A673 (cell line): ENCODE results near the gene TCIRG1. TPM values are rescaled to one million over a fixed set of nuclear protein-coding genes. Genes with fewer than 3 reads are reported as not detected.

ENCODE experiments used
- BruUV-seq: library from RNA; stranded (reverse); fragments of 400-500 nt; replicated peaks from 2 replicates; lab custom pipeline; 2021; lab: Mats Ljungman, UMichigan
- CTCF ChIA-PET: fragments of 300-600 bp; sonication (Branson Sonifier 250); formaldehyde crosslinking; loops from one replicate; lab custom pipeline; 2022; ENCODE audit warnings: antibody characterized with exemption; lab: Charles Lee
- POLR2A ChIA-PET: fragments of 300-600 bp; sonication (Branson Sonifier 250); formaldehyde crosslinking; loops from one replicate; lab custom pipeline; 2022; ENCODE audit warnings: antibody characterized with exemption; ENCODE audit not compliant: low non-redundant PET; lab: Charles Lee
- DNase-seq: peaks from one replicate; pipeline ENCODE4 v3.0.0-alpha.2; 2015; ENCODE audit warnings: low spot score
- H3K27ac ChIP-seq: fragments of 200-600 bp; sonication (generic); 2 replicates; pipeline ENCODE4 v1.5.1; 2016; ENCODE audit warnings: mixed run types, low read depth, mild to moderate bottlenecking, mixed read lengths, antibody characterized with exemption, low read length; ENCODE audit not compliant: poor library complexity, severe bottlenecking
- H3K27me3 ChIP-seq: fragments of 200-600 bp; sonication (generic); replicated peaks from 2 replicates; pipeline ENCODE4 v1.6.1; 2017; ENCODE audit warnings: mixed run types, low read depth, mild to moderate bottlenecking, mixed read lengths, antibody characterized with exemption, low read length; ENCODE audit not compliant: insufficient read depth, poor library complexity
- H3K36me3 ChIP-seq: fragments of 200-600 bp; sonication (generic); 2 replicates; pipeline ENCODE4 v1.6.1; 2016; ENCODE audit warnings: mixed run types, mild to moderate bottlenecking, mixed read lengths, antibody characterized with exemption, low read length; ENCODE audit not compliant: insufficient read depth, poor library complexity, severe bottlenecking
- H3K4me1 ChIP-seq: fragments of 200-600 bp; sonication (generic); 2 replicates; pipeline ENCODE4 v1.6.1; 2017; ENCODE audit warnings: mixed run types, mild to moderate bottlenecking, mixed read lengths, antibody characterized with exemption, low read length; ENCODE audit not compliant: insufficient read depth, poor library complexity, severe bottlenecking
- H3K4me3 ChIP-seq: fragments of 200-600 bp; sonication (generic); 2 replicates; pipeline ENCODE4 v1.5.1; 2016; ENCODE audit warnings: low read depth, mixed run types, mild to moderate bottlenecking, mixed read lengths, low read length; ENCODE audit not compliant: poor library complexity, severe bottlenecking
- H3K9me3 ChIP-seq: fragments of 200-600 bp; sonication (generic); 2 replicates; pipeline ENCODE4 v1.6.1; 2016; ENCODE audit warnings: mixed run types, low read depth, mild to moderate bottlenecking, mixed read lengths, antibody characterized with exemption, low read length; ENCODE audit not compliant: poor library complexity, severe bottlenecking
- EZH2 ChIP-seq: fragments of 200-600 bp; sonication (generic); IDR thresholded peaks from 2 replicates; pipeline ENCODE4 v1.6.1; 2017; ENCODE audit warnings: borderline replicate concordance, low read depth, mild to moderate bottlenecking, mixed read lengths, antibody characterized with exemption, low read length; ENCODE audit not compliant: poor library complexity, severe bottlenecking
- intact Hi-C: fragments of 100-400 bp; cut with micrococcal nuclease; formaldehyde crosslinking; loops from one replicate; pipeline ENCODE4 v1.10.0; 2022; ENCODE audit not compliant: unreplicated experiment
- total RNA-seq: library from RNA; stranded (reverse); gene quantifications from 2 replicates; pipeline ENCODE4 v1.2.3, GENCODE V29; 2021
- TF ChIP-seq, protein P1 (sequence below): fragments of 300-800, 200-600 bp; sonication (generic); conservative IDR thresholded peaks from 2 replicates; pipeline ENCODE4 v1.5.1; 2017; ENCODE audit warnings: low read depth, mild to moderate bottlenecking, antibody characterized with exemption, low read length, moderate library complexity, mixed read lengths

TCIRG1 gene
- total RNA-seq, 1 experiment from 2014 or later, result 15.0 TPM

DNA sequence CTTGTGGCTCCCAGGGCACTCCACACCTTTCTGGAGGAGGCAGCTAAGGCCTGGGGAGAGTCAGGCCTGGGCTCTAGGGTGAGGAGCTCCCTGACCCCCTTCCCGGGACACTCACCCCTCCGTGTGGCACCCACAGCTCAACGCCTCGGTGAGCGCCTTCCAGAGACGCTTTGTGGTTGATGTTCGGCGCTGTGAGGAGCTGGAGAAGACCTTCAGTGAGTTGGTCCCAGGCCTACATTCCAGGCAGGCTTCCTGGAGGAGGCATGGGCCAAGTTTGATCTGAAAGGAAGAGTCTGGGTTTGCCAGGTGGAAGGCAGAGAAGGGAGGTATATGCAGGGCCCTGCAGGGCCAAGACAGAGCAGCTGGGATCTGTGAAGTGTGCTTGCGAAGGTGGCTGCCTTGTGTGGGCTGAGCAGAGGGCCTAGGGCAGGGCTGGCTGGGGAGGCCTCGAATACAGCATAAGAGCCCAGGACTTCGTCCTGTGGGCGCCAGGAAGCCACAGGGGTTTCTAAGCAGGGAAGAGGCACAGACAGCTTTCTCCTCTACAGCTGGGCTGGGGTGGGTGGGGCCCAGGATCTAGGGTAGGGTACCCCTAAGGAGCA is 2.9 kb downstream of the TCIRG1 start:
- DNase-seq, result no peak
- Histone ChIP-seq H3K27me3 (no peaks in the 10 kb centered on the region), H3K4me1 (peaks cover 26% of the 10 kb centered on the region), H3K9me3 (no peaks in the 10 kb centered on the region), H3K4me3 (no peak overlapping the region), H3K36me3 (no peaks in the 10 kb centered on the region), H3K27ac (no peak overlapping the region)
- intact Hi-C loops, result no loop called here
- POLR2A ChIA-PET, result no interaction called here
- BruUV-seq, result no TSS peak
- CTCF ChIA-PET, result interaction anchor here (0.6 kb wide), 1 partner anchor 194 kb away, joined by 7 read pairs; no protein-coding TSS in a partner anchor
- no peak for TF ChIP-seq EZH2
- TF ChIP-seq, protein P1, sequence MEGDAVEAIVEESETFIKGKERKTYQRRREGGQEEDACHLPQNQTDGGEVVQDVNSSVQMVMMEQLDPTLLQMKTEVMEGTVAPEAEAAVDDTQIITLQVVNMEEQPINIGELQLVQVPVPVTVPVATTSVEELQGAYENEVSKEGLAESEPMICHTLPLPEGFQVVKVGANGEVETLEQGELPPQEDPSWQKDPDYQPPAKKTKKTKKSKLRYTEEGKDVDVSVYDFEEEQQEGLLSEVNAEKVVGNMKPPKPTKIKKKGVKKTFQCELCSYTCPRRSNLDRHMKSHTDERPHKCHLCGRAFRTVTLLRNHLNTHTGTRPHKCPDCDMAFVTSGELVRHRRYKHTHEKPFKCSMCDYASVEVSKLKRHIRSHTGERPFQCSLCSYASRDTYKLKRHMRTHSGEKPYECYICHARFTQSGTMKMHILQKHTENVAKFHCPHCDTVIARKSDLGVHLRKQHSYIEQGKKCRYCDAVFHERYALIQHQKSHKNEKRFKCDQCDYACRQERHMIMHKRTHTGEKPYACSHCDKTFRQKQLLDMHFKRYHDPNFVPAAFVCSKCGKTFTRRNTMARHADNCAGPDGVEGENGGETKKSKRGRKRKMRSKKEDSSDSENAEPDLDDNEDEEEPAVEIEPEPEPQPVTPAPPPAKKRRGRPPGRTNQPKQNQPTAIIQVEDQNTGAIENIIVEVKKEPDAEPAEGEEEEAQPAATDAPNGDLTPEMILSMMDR, result no peak

DNA sequence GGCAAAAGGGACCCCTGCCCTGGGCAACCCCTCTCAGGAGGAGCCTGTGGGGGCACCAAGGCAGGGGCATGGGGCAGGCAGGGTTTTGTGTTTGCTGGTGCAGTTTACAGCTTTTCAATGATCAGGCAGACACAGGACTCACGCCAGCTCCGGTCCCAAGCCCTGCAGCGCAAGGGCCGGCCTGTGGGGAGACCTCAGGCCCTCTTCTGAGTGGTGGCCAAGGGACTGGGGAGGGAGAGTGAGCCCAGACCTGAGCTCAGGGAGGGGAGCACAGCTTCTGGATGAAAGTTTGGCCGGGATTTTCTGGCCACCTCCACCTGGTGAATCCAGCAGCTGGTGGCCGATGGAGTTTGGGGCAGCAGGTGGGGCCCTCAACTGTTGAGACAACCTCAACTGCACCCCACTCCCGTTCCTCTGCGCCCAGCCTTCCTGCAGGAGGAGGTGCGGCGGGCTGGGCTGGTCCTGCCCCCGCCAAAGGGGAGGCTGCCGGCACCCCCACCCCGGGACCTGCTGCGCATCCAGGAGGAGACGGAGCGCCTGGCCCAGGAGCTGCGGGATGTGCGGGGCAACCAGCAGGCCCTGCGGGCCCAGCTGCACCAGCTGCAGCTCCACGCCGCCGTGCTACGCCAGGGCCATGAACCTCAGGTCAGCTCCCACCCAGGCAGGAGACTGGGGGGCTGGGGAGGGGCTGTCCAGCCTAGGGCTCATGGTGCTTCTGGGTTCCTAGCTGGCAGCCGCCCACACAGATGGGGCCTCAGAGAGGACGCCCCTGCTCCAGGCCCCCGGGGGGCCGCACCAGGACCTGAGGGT is 3.6 kb downstream of the TCIRG1 start:
- no peak for DNase-seq
- BruUV-seq, result no TSS peak
- Histone ChIP-seq H3K36me3 (no peaks in the 10 kb centered on the region), H3K9me3 (no peaks in the 10 kb centered on the region), H3K4me1 (peaks cover 26% of the 10 kb centered on the region), H3K4me3 (no peak overlapping the region), H3K27ac (no peak overlapping the region), H3K27me3 (no peaks in the 10 kb centered on the region)
- POLR2A ChIA-PET, result no interaction called here
- CTCF ChIA-PET, result interaction anchor here (0.5 to 0.6 kb wide), 2 partner anchors 167 to 195 kb away, joined by 3 to 7 read pairs; no protein-coding TSS in a partner anchor
- no peak for TF ChIP-seq EZH2
- TF ChIP-seq, protein P1, result no peak
- intact Hi-C loops, result no loop called here

DNA sequence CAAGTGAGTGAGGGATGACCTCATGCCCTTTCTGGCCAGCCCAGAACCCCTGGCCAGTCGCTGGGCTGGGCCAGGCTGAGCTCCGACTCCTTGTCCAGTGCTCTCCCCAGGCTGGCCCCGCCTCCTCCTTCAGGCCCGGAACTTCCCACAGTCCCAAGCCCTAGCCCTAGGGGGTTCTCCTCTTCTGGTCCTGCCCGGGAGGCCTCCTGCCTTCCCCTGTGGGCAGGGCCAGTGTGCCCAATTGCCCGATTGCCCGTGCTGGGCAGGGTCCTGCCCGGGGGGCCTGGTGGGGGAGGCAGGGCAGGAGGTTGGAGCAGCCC is 4.2 kb downstream of the TCIRG1 start:
- Histone ChIP-seq H3K9me3 (no peaks in the 10 kb centered on the region), H3K27me3 (no peaks in the 10 kb centered on the region), H3K4me1 (peaks cover 26% of the 10 kb centered on the region), H3K4me3 (no peak overlapping the region), H3K27ac (no peak overlapping the region), H3K36me3 (no peaks in the 10 kb centered on the region)
- TF ChIP-seq, protein P1, result no peak
- no peak for TF ChIP-seq EZH2
- ChIA-PET CTCF (no interaction called here), POLR2A (no interaction called here)
- no peak for DNase-seq
- no TSS peak for BruUV-seq
- intact Hi-C loops, result no loop called here
